GM12872 (cell line): ENCODE measurements around the gene SELENOM.

Experiments used
- TF ChIP-seq, protein P1 (sequence below): IDR thresholded peaks from 3 replicates; pipeline ENCODE4 v1.5.1; 2011; ENCODE audit warnings: low read depth, mild to moderate bottlenecking, low read length, moderate library complexity; ENCODE audit not compliant: insufficient read depth

Gene SELENOM

GRCh38 chr22:31139066-31139465 lies 31.7 kb upstream of the SELENOM start:
- TF ChIP-seq, protein P1, sequence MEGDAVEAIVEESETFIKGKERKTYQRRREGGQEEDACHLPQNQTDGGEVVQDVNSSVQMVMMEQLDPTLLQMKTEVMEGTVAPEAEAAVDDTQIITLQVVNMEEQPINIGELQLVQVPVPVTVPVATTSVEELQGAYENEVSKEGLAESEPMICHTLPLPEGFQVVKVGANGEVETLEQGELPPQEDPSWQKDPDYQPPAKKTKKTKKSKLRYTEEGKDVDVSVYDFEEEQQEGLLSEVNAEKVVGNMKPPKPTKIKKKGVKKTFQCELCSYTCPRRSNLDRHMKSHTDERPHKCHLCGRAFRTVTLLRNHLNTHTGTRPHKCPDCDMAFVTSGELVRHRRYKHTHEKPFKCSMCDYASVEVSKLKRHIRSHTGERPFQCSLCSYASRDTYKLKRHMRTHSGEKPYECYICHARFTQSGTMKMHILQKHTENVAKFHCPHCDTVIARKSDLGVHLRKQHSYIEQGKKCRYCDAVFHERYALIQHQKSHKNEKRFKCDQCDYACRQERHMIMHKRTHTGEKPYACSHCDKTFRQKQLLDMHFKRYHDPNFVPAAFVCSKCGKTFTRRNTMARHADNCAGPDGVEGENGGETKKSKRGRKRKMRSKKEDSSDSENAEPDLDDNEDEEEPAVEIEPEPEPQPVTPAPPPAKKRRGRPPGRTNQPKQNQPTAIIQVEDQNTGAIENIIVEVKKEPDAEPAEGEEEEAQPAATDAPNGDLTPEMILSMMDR = no peak

DNA sequence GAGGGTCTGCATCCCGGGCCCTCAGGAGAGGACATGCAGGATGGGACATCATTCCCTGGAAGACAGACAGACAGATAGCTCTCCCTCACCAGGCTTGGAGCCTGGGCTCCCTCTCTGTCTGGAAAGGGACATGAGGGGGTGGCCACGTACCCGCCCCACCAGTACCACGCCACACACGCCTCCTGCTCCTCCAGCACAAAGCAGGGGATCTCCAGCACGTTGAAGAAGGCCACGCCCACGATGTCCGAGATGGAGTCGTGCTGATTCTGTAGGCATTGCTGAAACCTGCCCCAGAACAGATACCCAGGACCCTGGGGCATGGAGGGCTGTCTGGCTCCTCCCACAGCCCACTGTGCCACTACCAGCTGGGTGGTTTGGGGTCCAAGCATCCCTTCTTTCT lies 30.8 kb upstream of the SELENOM start:
- TF ChIP-seq, protein P1 = no peak

DNA sequence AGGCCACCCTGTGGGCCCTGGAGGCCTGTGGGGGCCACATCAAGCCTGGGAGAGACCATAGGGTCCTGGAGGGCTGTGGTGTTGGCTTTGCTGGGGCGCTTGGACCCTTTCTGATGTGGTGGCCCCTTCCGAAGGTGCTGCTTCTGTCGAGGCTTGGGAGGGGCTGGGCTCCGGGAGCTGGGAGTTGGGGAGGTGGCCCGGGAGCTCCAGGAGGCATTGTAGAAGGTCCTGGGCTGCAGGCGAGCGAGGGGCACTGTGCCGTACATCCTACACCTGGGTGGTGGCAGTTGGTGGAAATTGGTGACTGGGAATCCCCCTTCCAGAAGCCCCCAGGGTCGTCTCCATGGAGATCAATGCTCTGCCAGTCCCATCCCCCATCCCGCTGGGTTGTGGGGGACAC lies 30.4 kb upstream of the SELENOM start:
- TF ChIP-seq, protein P1 = no peak

GRCh38 chr22:31136711-31137110 lies 29.3 kb upstream of the SELENOM start:
- TF ChIP-seq, protein P1 = no peak

DNA sequence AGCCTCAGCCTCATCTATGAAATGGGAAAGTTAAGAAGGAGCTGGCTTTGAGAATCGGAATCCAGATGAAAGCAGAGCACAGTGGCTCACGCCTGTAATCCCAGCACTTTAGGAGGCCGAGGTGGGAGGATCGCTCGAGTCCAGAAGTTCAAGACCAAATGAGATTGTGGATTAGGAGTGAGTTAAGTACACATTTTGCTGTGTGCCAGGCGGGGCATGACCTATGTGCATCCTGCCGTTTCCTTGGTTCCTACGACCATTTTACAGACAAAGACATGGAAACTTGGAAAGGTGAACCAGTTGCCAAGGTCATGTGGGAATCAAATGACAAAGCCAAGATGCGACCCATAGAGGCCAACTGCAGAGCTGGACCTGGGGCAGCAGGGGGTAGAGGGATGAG lies 28.8 kb upstream of the SELENOM start:
- TF ChIP-seq, protein P1 = no peak

DNA sequence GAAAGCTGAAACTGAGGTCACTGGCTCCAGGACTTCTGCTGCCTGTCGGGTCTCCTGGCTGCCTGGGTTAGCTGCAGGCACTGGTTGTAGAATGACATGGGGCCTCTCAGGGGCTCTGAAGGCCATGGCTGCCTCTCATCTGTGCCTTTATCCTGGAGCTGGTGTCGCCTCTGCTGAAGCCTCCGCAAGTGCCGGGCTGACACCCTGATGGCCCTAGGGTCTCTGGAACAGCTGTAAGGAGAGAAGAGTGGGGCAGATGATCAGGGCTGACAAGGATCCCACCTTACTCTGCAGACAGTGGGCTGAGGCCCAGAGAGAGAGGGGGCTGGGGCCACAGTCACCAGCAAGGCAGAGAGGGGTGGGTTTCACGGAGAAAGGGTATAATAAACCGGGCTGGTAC lies 28.3 kb upstream of the SELENOM start:
- TF ChIP-seq, protein P1 = no peak

- TF ChIP-seq, protein P1 = no peak
Observed at GRCh38 chr22:31134688-31135087, 27.3 kb upstream of the SELENOM start.

DNA sequence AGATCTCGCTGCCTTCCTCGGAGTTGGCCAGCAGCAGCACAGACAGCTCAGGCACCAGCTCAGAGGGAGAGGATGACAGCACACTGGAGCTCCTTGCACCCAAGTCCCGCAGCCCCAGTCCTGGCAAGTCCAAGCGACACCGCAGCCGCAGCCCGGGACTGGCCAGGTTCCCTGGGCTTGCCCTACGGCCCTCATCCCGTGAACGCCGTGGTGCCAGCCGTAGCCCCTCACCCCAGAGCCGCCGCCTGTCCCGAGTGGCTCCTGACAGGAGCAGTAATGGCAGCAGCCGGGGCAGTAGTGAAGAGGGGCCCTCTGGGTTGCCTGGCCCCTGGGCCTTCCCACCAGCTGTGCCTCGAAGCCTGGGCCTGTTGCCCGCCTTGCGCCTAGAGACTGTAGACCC lies 26.5 kb upstream of the SELENOM start:
- TF ChIP-seq, protein P1 = no peak
